Measurements from ENCODE around the gene SEC23IP.
"Not testable (repeated sequence)": the region's sequence is repeated elsewhere in the genome, so short reads cannot be mapped to it uniquely, and the experiment has no call there.

SEC23IP gene

DNA sequence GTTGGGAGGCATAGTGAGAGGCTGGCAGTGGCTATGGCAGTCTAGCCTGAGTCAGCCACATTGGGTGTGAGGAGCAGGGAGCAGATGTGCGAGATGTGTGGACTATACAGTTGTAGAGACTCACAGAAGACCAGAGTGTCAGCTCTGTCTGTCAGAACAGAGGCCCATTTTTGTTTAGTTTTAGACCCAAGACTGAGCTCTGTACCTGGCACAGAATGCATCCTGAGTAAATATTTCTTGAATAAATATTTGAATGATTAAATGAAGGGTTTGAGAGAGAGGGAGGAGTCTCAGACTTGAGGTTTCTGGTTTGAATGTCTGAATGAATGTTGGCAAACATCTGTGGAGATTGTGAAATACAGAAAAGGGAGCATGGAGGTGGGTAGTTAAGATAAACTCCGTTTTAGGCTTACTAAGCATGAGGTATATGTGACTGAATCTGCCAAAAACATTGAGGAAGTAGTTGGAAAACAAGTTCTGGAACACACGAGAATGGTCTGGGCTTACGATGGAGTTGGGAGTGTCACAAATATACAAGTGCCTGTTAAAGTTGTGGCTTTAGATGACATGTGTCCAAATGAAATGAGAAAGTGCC lies 3.6 kb downstream of the SEC23IP start:
- TF ChIP-seq POLR2A (IDR thresholded peaks at IDR 0.05; ENCODE audit: low read length) (no peak), GATA1 (IDR thresholded peaks at IDR 0.05; ENCODE audit: low read depth, low read length) (no peak)
- DNase-seq: peak; percentile 58 to 71

DNA sequence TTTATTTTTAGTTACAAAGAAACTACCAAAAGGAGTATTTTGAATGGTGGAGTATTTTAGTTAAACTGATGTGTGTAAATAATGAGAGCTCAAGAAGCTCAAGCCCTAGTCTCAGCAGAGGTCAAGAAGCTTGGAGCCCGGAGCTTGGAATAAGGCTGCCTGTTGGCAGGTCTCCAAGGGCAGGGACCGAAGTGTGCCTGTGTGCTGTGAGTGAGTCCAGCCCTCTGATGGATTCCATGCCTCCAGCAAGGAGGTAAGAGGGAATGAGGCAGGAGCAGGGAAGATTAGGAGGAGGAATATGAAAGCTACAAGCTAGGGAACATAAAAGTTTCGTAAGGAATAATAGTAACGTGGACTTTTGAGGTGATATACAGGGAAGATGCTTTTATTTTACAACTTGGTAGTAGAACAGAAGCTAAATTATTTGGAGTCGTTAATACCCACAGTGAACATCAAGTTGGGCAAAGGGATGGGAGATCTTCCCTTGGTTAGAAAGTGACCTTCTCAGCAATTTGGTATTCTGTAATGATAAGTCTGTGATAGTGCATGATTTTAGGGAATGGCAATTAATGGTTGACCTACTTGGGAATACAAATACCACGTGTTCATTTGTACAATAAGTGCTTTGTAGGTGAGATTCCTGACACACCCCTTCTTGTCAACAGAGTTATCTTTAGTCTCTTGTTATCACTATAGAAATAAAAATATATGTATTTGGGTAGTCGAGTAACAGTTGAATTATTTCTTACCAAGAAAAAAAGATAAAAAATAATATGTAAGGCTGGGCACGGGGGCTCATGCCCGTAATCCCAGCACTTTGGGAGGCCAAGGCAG lies 4.6 kb downstream of the SEC23IP start:
- TF ChIP-seq POLR2A (IDR thresholded peaks at IDR 0.05; ENCODE audit: low read length) (no peak), GATA1 (IDR thresholded peaks at IDR 0.05; ENCODE audit: low read depth, low read length) (no peak)
- peak in 1 of 2 experiments; percentile 23 for DNase-seq

DNA sequence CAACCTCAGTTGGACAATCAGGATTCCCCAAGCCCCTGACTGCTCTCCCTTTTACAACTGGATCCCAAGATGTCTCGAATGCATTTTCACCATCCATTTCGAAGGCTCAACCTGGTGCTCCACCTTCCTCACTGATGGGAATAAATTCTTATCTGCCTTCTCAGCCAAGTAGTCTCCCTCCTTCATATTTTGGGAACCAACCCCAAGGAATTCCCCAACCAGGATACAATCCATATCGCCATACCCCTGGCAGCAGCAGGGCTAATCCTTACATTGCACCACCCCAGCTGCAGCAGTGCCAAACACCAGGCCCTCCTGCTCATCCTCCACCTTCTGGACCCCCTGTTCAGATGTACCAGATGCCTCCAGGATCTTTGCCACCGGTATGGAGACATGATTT lies 6.0 kb downstream of the SEC23IP start:
- no peak for DNase-seq
- TF ChIP-seq GATA1 (IDR thresholded peaks at IDR 0.05; ENCODE audit: low read depth, low read length): no peak
- TF ChIP-seq POLR2A (IDR thresholded peaks at IDR 0.05; ENCODE audit: low read length): no peak

DNA sequence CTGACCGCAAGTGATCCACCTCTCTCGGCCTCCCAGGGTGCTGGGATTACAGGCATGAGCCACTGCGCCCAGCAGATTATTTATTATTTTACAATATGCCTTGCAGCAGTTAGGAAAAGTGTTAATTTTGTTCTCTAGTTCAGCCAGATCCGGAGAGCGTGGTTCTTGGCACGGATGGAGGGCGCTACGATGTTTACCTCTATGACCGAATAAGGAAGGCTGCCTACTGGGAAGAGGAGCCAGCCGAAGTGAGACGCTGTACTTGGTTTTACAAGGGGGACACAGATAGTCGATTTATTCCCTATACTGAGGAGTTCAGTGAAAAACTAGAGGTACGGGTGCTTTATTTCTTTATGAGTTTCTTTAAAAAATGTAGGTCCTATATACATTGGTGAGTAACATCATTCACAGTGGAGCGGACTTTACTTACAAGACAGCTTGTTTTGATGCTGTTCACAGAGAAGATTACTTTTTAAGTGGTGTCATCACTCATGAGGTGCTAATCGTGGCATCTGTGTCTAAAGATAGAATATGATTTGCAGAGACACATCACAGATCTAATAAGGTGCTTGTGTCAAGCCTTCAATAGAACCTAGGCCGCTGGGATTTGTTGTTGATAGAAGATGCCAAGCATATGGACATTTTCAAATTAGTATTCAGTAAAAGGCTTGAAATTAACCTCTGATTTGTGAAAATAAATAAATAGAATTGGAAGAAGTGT lies 11.6 kb downstream of the SEC23IP start:
- DNase-seq: no peak
- TF ChIP-seq GATA1 (IDR thresholded peaks at IDR 0.05; ENCODE audit: low read depth, low read length): no peak
- no peak for TF ChIP-seq POLR2A (IDR thresholded peaks at IDR 0.05; ENCODE audit: low read length)

DNA sequence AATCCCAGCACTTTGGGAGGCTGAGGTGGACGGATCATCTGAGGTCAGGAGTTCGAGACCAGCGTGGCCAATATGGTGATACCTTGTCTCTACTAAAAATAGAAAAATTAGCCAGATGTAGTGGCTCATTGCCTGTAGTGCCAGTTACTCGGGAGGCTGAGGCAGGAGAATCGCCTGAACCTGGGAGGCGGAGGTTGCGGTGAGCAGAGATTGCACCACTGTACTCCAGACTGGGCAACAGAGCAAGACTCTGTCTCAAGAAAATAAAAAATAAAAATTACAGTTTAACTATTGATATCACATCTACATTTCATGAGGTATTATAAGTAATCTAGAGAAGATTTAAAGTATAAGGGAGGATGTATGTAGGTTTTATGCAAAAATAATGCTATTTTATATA lies 15.2 kb downstream of the SEC23IP start:
- not testable (repeated sequence) for DNase-seq

DNA sequence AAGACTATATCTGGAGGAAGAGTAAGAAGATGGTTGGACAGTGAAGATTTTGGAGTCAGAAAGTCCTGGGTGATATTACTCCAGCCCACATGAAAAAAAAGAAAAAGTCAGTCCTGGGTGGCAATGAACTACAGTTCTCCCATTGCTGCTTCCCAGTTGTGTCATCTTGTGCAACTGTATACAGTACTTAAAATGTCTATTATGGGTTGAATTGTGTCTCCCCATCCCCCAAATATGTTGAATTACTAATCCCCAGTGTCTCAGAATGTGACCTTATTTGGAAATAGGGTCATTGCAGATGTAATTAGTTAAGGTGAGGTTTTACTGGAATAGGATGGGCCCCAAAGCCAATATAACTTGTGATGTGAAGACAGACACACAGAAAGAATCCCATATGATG lies 15.6 kb downstream of the SEC23IP start:
- TF ChIP-seq POLR2A (IDR thresholded peaks at IDR 0.05; ENCODE audit: low read length) (no peak), GATA1 (IDR thresholded peaks at IDR 0.05; ENCODE audit: low read depth, low read length) (no peak)
- DNase-seq: no peak

DNA sequence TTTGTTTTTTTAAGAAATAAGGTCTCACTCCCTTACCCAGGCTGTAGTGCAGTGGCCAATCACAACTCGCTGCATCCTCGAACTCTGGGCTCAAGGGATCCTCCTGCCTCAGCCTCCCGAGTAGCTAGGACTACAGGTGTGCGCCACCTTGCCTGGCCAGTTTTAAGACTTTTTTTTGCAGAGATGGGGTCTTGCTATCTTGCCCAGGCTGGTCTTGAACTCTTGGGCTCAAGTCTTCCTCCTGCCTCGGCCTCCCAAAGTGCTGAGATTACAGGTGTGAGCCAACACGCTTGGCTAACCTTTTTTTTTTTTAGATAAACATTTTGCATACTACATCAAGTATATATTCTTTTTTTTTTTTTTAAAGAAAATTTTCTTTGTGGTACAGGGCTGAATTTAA lies 18.2 kb downstream of the SEC23IP start:
- TF ChIP-seq GATA1 (IDR thresholded peaks at IDR 0.05; ENCODE audit: low read depth, low read length) (no peak), POLR2A (IDR thresholded peaks at IDR 0.05; ENCODE audit: low read length) (no peak)

DNA sequence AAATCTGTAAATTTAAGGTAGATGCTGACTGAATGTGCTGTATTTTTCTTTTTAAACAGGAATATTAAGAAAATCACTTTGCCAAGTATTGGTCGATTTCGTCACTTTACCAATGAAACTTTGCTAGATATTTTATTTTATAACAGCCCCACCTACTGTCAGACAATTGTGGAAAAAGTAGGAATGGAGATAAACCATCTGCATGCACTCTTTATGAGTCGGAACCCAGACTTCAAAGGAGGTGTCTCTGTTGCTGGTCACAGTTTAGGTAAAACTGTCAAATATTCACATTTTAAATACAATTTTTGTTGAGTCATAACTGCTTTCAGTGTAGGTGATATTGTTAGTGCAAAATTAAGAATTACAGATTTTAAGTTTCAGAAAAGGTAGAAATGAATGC lies 25.2 kb downstream of the SEC23IP start:
- no peak for TF ChIP-seq POLR2A (IDR thresholded peaks at IDR 0.05; ENCODE audit: low read length)
- no peak for TF ChIP-seq GATA1 (IDR thresholded peaks at IDR 0.05; ENCODE audit: low read depth, low read length)
- DNase-seq: peak in 1 of 2 experiments; percentile 7

More for the DNA sequence above, 18.2 kb downstream of the SEC23IP start:
- DNase-seq: no peak

DNA sequence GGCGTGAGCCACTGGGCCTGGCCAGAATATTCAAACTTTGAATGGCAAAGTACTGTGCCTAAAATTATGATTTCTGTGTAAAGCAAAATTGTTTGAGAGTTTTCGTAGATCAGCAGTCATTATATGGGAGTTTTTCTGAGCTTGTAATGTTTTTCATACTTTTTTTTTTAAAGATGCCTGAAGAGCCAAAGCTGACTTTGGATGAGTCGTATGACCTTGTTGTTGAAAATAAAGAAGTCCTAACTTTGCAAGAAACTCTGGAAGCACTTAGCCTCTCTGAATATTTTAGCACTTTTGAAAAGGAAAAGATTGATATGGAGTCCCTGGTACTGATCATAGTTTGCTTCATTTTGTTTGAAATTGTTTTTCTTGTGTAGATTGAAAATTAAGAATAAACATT lies 26.7 kb downstream of the SEC23IP start:
- no peak for DNase-seq

DNA sequence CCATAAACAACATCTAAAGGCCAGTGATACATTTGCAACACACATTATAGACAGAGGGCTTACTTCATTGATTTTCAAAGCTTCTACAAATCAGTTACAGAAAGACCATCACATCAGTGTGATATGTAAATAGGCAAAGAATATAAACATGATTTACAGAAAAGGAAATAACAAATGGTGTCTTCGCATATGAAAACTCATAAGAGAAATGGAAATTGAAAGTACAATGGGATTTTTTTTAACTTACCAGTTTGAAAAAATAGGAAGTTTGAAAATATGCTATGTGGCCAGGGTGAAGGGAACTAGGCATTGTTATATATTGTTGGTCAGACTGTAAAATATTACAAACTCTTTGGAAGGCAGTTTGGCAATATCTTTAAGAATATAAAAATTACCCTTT lies 27.3 kb downstream of the SEC23IP start:
- TF ChIP-seq POLR2A (IDR thresholded peaks at IDR 0.05; ENCODE audit: low read length) (no peak), GATA1 (IDR thresholded peaks at IDR 0.05; ENCODE audit: low read depth, low read length) (no peak)
- no peak for DNase-seq

More for the DNA sequence above, 26.7 kb downstream of the SEC23IP start:
- TF ChIP-seq POLR2A (IDR thresholded peaks at IDR 0.05; ENCODE audit: low read length) (no peak), GATA1 (IDR thresholded peaks at IDR 0.05; ENCODE audit: low read depth, low read length) (no peak)

DNA sequence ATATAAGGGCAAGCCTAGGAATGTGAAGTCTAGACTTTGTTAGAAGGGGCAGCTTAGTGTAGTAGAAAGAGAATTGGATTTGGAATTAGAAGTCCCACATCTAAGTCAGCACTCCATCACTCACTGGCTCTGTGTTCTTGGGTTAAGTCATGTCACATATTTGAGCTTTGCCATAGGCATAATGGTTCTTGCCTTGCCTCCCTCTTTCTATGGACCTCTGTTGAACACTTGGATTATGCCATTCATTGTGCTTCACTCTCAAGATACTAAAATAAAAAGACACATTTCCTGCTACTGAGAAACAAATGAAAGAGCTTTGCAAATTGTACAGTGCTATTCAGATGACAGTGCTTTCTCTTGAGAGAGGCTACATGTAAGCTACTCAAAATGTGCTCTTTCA lies 35.9 kb downstream of the SEC23IP start:
- no peak for DNase-seq
- TF ChIP-seq POLR2A (IDR thresholded peaks at IDR 0.05; ENCODE audit: low read length) (no peak), GATA1 (IDR thresholded peaks at IDR 0.05; ENCODE audit: low read depth, low read length) (no peak)

DNA sequence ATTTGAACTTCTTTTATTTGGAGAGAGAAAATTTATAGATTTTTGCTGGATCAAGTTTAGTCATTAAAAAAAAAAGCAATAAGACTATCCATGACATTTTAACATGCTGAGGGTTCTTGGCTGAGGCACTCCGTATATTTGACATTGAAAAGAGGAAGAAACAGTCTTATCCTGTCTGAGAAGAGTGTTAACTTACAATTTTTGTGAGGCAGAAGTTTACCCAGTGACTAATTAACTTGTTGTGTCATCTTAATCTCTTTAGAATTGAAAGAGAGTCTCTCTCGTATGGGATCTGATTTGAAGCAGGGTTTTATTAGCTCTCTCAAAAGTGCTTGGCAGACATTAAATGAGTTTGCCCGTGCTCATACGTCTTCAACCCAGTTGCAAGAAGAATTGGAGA lies 39.3 kb downstream of the SEC23IP start:
- no peak for DNase-seq
- TF ChIP-seq POLR2A (IDR thresholded peaks at IDR 0.05; ENCODE audit: low read length) (no peak), GATA1 (IDR thresholded peaks at IDR 0.05; ENCODE audit: low read depth, low read length) (no peak)

DNA sequence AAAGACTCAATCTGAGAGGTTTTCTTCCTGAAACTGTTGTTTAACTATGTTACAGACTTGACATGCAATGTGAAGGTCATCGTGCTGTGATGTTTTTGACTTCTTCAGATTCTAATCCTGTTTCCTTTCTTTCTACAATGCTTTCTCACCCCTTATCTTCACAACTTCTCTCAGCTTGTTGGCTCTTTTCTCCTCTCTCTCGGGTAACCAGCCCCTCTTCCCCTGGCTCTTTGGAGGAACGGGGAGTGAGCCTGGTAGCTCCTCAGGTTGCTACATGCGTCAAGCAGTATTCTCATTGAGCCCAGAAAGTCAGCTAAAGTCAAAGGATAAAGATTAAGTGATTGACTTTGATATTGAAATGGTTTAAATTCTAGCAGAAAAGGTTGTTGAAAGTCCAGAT lies 40.1 kb downstream of the SEC23IP start:
- TF ChIP-seq POLR2A (IDR thresholded peaks at IDR 0.05; ENCODE audit: low read length): no peak
- no peak for DNase-seq

DNA sequence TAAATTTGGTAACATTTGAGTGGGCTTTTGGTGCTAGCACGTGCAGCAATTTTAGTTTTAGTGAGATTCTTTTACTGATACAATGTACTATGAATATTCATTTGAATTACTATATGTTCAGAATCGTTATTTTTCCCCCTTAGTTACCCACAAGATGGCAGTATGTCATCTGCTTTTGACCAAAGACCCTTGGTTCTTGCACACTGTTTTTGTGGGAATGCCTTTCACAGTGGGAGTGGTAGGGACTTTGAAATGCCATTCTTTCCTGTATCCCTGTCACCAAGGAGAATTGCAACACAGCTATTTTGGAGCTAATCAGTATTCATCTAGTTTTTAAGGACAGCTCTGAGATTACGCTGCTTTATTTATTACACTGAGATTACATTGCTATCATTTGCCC lies 40.6 kb downstream of the SEC23IP start:
- TF ChIP-seq GATA1 (IDR thresholded peaks at IDR 0.05; ENCODE audit: low read depth, low read length): no peak
- no peak for TF ChIP-seq POLR2A (IDR thresholded peaks at IDR 0.05; ENCODE audit: low read length)
- peak; percentile 6 to 12 for DNase-seq

DNA sequence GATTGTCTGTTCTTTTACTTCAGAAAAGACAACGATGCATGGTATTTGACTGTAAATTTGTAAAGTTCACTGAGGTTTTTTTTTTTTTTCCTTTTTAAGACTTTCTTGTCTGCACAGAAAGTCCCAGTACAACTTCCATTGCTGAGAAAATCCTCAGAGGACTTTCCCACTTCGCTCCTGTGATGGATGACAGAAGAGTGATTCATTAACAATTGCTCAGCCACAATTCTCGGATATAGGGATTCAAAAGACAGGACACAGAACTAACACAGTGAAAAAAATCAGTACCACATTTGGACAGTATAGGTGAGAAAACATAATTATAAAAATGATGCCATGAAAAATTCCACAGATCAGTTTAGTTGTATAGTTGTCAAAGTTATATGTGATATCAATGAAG lies 48.0 kb downstream of the SEC23IP start:
- TF ChIP-seq GATA1 (IDR thresholded peaks at IDR 0.05; ENCODE audit: low read depth, low read length): no peak
- no peak for TF ChIP-seq POLR2A (IDR thresholded peaks at IDR 0.05; ENCODE audit: low read length)
- no peak for DNase-seq
